ENCODE data around the gene GANC.

The GANC gene

GRCh38 chr15:42233107-42233506 is 39.9 kb upstream of the GANC start:
- POLR2A ChIA-PET, result no interaction called here
- H3K4me3 ChIP-seq (ENCODE audit: control insufficient read depth in 1 of 7, extremely low read depth in 1 of 7, insufficient read depth in 4 of 7, low read depth in 2 of 7, low read length in 6 of 7), result no peak overlapping the region
- no CpG with 5 or more reads among the region's 2 CpGs for WGBS (ENCODE audit: insufficient coverage)
- CTCF ChIA-PET, result interaction anchor here (1.1 kb wide), 1 partner anchor 197 kb away, joined by 3 read pairs; no protein-coding TSS in a partner anchor
- H3K27me3 ChIP-seq (replicated peaks in 2 of 5; ENCODE audit: control insufficient read depth in 4 of 5, insufficient read depth in 5 of 5, low read length in 4 of 5), result no peaks in the 10 kb centered on the region
- no peak for DNase-seq
- H3K27ac ChIP-seq (ENCODE audit: insufficient read depth in 1 of 2, low read depth in 1 of 2, low read length in 2 of 2, poor library complexity in 1 of 2, severe bottlenecking in 2 of 2), result no peak overlapping the region
- H3K4me1 ChIP-seq (ENCODE audit: control extremely low read depth in 1 of 4, control insufficient read depth in 4 of 4, insufficient read depth in 4 of 4, low read length in 3 of 4), result no peaks in the 10 kb centered on the region
- H3K36me3 ChIP-seq (ENCODE audit: control insufficient read depth in 4 of 4, insufficient read depth in 4 of 4, low read length in 3 of 4), result peaks cover 11 to 74% (median 48%) of the 10 kb centered on the region in 4 experiments
- no peaks in the 10 kb centered on the region for H3K9me3 ChIP-seq (ENCODE audit: control extremely low read depth in 1 of 5, control insufficient read depth in 4 of 5, insufficient read depth in 2 of 5, low read depth in 1 of 5, low read length in 4 of 5)

GRCh38 chr15:42239528-42240182 is 33.3 kb upstream of the GANC start:
- Histone ChIP-seq H3K4me1 (ENCODE audit: control extremely low read depth in 1 of 4, control insufficient read depth in 4 of 4, insufficient read depth in 4 of 4, low read length in 3 of 4) (no peaks in the 10 kb centered on the region), H3K4me3 (ENCODE audit: control insufficient read depth in 1 of 7, extremely low read depth in 1 of 7, insufficient read depth in 4 of 7, low read depth in 2 of 7, low read length in 6 of 7) (no peak overlapping the region), H3K9me3 (ENCODE audit: control extremely low read depth in 1 of 5, control insufficient read depth in 4 of 5, insufficient read depth in 2 of 5, low read depth in 1 of 5, low read length in 4 of 5) (no peaks in the 10 kb centered on the region), H3K27ac (ENCODE audit: insufficient read depth in 1 of 2, low read depth in 1 of 2, low read length in 2 of 2, poor library complexity in 1 of 2, severe bottlenecking in 2 of 2) (no peak overlapping the region), H3K27me3 (replicated peaks in 2 of 5; ENCODE audit: control insufficient read depth in 4 of 5, insufficient read depth in 5 of 5, low read length in 4 of 5) (no peaks in the 10 kb centered on the region), H3K36me3 (ENCODE audit: control insufficient read depth in 4 of 4, insufficient read depth in 4 of 4, low read length in 3 of 4) (peaks cover 15 to 58% (median 37%) of the 10 kb centered on the region in 4 experiments)
- ChIA-PET POLR2A (no interaction called here), CTCF (no interaction called here)
- no peak for DNase-seq

GRCh38 chr15:42240823-42241222 is 32.2 kb upstream of the GANC start:
- no peak overlapping the region for H3K27ac ChIP-seq (ENCODE audit: insufficient read depth in 1 of 2, low read depth in 1 of 2, low read length in 2 of 2, poor library complexity in 1 of 2, severe bottlenecking in 2 of 2)
- no peaks in the 10 kb centered on the region for H3K4me1 ChIP-seq (ENCODE audit: control extremely low read depth in 1 of 4, control insufficient read depth in 4 of 4, insufficient read depth in 4 of 4, low read length in 3 of 4)
- DNase-seq, result no peak
- no peaks in the 10 kb centered on the region for H3K9me3 ChIP-seq (ENCODE audit: control extremely low read depth in 1 of 5, control insufficient read depth in 4 of 5, insufficient read depth in 2 of 5, low read depth in 1 of 5, low read length in 4 of 5)
- no CpG with 5 or more reads among the region's 1 CpG for WGBS (ENCODE audit: insufficient coverage)
- ChIA-PET POLR2A (no interaction called here), CTCF (interaction anchor here (0.6 kb wide), 1 partner anchor 820 kb away, joined by 3 read pairs; no protein-coding TSS in a partner anchor)
- H3K36me3 ChIP-seq (ENCODE audit: control insufficient read depth in 4 of 4, insufficient read depth in 4 of 4, low read length in 3 of 4), result peaks cover 15 to 48% (median 32%) of the 10 kb centered on the region in 4 experiments
- H3K4me3 ChIP-seq (ENCODE audit: control insufficient read depth in 1 of 7, extremely low read depth in 1 of 7, insufficient read depth in 4 of 7, low read depth in 2 of 7, low read length in 6 of 7), result no peak overlapping the region
- no peaks in the 10 kb centered on the region for H3K27me3 ChIP-seq (replicated peaks in 2 of 5; ENCODE audit: control insufficient read depth in 4 of 5, insufficient read depth in 5 of 5, low read length in 4 of 5)

GRCh38 chr15:42253300-42253699 is 19.7 kb upstream of the GANC start:
- H3K9me3 ChIP-seq (ENCODE audit: control extremely low read depth in 1 of 5, control insufficient read depth in 4 of 5, insufficient read depth in 2 of 5, low read depth in 1 of 5, low read length in 4 of 5), result peaks cover 3 to 28% (median 15%) of the 10 kb centered on the region in 5 experiments
- CTCF ChIA-PET, result interaction anchor here (0.9 to 1.0 kb wide), 2 partner anchors 12 to 572 kb away, joined by 3 read pairs; no protein-coding TSS in a partner anchor
- POLR2A ChIA-PET, result interaction anchor here (1.0 kb wide), 1 partner anchor 26 kb away, joined by 4 read pairs; no protein-coding TSS in a partner anchor
- DNase-seq, result no peak
- H3K27me3 ChIP-seq (replicated peaks in 2 of 5; ENCODE audit: control insufficient read depth in 4 of 5, insufficient read depth in 5 of 5, low read length in 4 of 5), result no peaks in the 10 kb centered on the region
- H3K36me3 ChIP-seq (ENCODE audit: control insufficient read depth in 4 of 4, insufficient read depth in 4 of 4, low read length in 3 of 4), result peaks cover 26 to 65% (median 45%) of the 10 kb centered on the region in 4 experiments
- no peaks in the 10 kb centered on the region for H3K4me1 ChIP-seq (ENCODE audit: control extremely low read depth in 1 of 4, control insufficient read depth in 4 of 4, insufficient read depth in 4 of 4, low read length in 3 of 4)
- H3K4me3 ChIP-seq (ENCODE audit: control insufficient read depth in 1 of 7, extremely low read depth in 1 of 7, insufficient read depth in 4 of 7, low read depth in 2 of 7, low read length in 6 of 7), result no peak overlapping the region
- H3K27ac ChIP-seq (ENCODE audit: insufficient read depth in 1 of 2, low read depth in 1 of 2, low read length in 2 of 2, poor library complexity in 1 of 2, severe bottlenecking in 2 of 2), result no peak overlapping the region
- no CpG with 5 or more reads among the region's 2 CpGs for WGBS (ENCODE audit: insufficient coverage)

GRCh38 chr15:42264795-42265194 is 8.2 kb upstream of the GANC start:
- ChIA-PET POLR2A (no interaction called here), CTCF (interaction anchor here (1.0 to 1.4 kb wide), 2 partner anchors 11 to 387 kb away, joined by 3 to 5 read pairs; no protein-coding TSS in a partner anchor)
- no peaks in the 10 kb centered on the region for H3K27me3 ChIP-seq (replicated peaks in 2 of 5; ENCODE audit: control insufficient read depth in 4 of 5, insufficient read depth in 5 of 5, low read length in 4 of 5)
- H3K36me3 ChIP-seq (ENCODE audit: control insufficient read depth in 4 of 4, insufficient read depth in 4 of 4, low read length in 3 of 4), result peaks cover 26 to 76% (median 53%) of the 10 kb centered on the region in 4 experiments
- H3K4me3 ChIP-seq (ENCODE audit: control insufficient read depth in 1 of 7, extremely low read depth in 1 of 7, insufficient read depth in 4 of 7, low read depth in 2 of 7, low read length in 6 of 7), result no peak overlapping the region
- H3K4me1 ChIP-seq (ENCODE audit: control extremely low read depth in 1 of 4, control insufficient read depth in 4 of 4, insufficient read depth in 4 of 4, low read length in 3 of 4), result no peaks in the 10 kb centered on the region
- WGBS (ENCODE audit: insufficient coverage), result 100% methylated on average over 2 of the region's 5 CpGs
- H3K9me3 ChIP-seq (ENCODE audit: control extremely low read depth in 1 of 5, control insufficient read depth in 4 of 5, insufficient read depth in 2 of 5, low read depth in 1 of 5, low read length in 4 of 5), result no peaks in the 10 kb centered on the region
- no peak for DNase-seq
- H3K27ac ChIP-seq (ENCODE audit: insufficient read depth in 1 of 2, low read depth in 1 of 2, low read length in 2 of 2, poor library complexity in 1 of 2, severe bottlenecking in 2 of 2), result no peak overlapping the region

GRCh38 chr15:42267286-42267685 is 5.7 kb upstream of the GANC start:
- no peak overlapping the region for H3K27ac ChIP-seq (ENCODE audit: insufficient read depth in 1 of 2, low read depth in 1 of 2, low read length in 2 of 2, poor library complexity in 1 of 2, severe bottlenecking in 2 of 2)
- no peaks in the 10 kb centered on the region for H3K9me3 ChIP-seq (ENCODE audit: control extremely low read depth in 1 of 5, control insufficient read depth in 4 of 5, insufficient read depth in 2 of 5, low read depth in 1 of 5, low read length in 4 of 5)
- CTCF ChIA-PET, result no interaction called here
- H3K4me3 ChIP-seq (ENCODE audit: control insufficient read depth in 1 of 7, extremely low read depth in 1 of 7, insufficient read depth in 4 of 7, low read depth in 2 of 7, low read length in 6 of 7), result no peak overlapping the region
- POLR2A ChIA-PET, result no interaction called here
- peaks cover 2 to 14% (median 6%) of the 10 kb centered on the region in 4 experiments for H3K4me1 ChIP-seq (ENCODE audit: control extremely low read depth in 1 of 4, control insufficient read depth in 4 of 4, insufficient read depth in 4 of 4, low read length in 3 of 4)
- DNase-seq, result no peak
- no peaks in the 10 kb centered on the region for H3K27me3 ChIP-seq (replicated peaks in 2 of 5; ENCODE audit: control insufficient read depth in 4 of 5, insufficient read depth in 5 of 5, low read length in 4 of 5)
- H3K36me3 ChIP-seq (ENCODE audit: control insufficient read depth in 4 of 4, insufficient read depth in 4 of 4, low read length in 3 of 4), result peaks cover 15 to 54% (median 37%) of the 10 kb centered on the region in 4 experiments

- ChIA-PET CTCF (no interaction called here), POLR2A (no interaction called here)
- no peaks in the 10 kb centered on the region for H3K27me3 ChIP-seq (replicated peaks in 2 of 5; ENCODE audit: control insufficient read depth in 4 of 5, insufficient read depth in 5 of 5, low read length in 4 of 5)
- H3K4me3 ChIP-seq (ENCODE audit: control insufficient read depth in 1 of 7, extremely low read depth in 1 of 7, insufficient read depth in 4 of 7, low read depth in 2 of 7, low read length in 6 of 7), result no peak overlapping the region
- no CpG with 5 or more reads among the region's 2 CpGs for WGBS (ENCODE audit: insufficient coverage)
- peak overlapping the region in 1 of 2 experiments; percentile 25 for H3K27ac ChIP-seq (ENCODE audit: insufficient read depth in 1 of 2, low read depth in 1 of 2, low read length in 2 of 2, poor library complexity in 1 of 2, severe bottlenecking in 2 of 2)
- no peak for DNase-seq
- H3K4me1 ChIP-seq (ENCODE audit: control extremely low read depth in 1 of 4, control insufficient read depth in 4 of 4, insufficient read depth in 4 of 4, low read length in 3 of 4), result peaks cover 7 to 40% (median 24%) of the 10 kb centered on the region in 4 experiments
- H3K36me3 ChIP-seq (ENCODE audit: control insufficient read depth in 4 of 4, insufficient read depth in 4 of 4, low read length in 3 of 4), result peaks cover 7 to 30% (median 18%) of the 10 kb centered on the region in 4 experiments
- no peaks in the 10 kb centered on the region for H3K9me3 ChIP-seq (ENCODE audit: control extremely low read depth in 1 of 5, control insufficient read depth in 4 of 5, insufficient read depth in 2 of 5, low read depth in 1 of 5, low read length in 4 of 5)
These were observed 2.5 kb upstream of the GANC start for GRCh38 chr15:42270551-42270950.
